Hepatocyte (in vitro differentiated cells): Measurements from ENCODE around the gene TRIM22. TPM values are rescaled to one million over a fixed set of nuclear protein-coding genes. Genes with fewer than 3 reads are reported as not detected.

ENCODE experiments used
- DNase-seq: peaks from one replicate; pipeline ENCODE4 v3.0.0-alpha.2; 2016; ENCODE audit warnings: low spot score
- H2AFZ ChIP-seq: fragments of 200-600 bp; sonication (generic); 2 replicates; pipeline ENCODE4 v1.6.0; 2016; ENCODE audit warnings: antibody characterized with exemption, mild to moderate bottlenecking
- H3K27ac ChIP-seq: fragments of 200-600 bp; sonication (generic); 2 replicates; pipeline ENCODE4 v1.5.1; 2016; ENCODE audit warnings: mild to moderate bottlenecking
- H3K27me3 ChIP-seq: fragments of 200-600 bp; sonication (generic); 2 replicates; pipeline ENCODE4 v1.6.1; 2016
- H3K36me3 ChIP-seq: fragments of 200-600 bp; sonication (generic); replicated peaks from 2 replicates; pipeline ENCODE4 v1.5.1; 2016; ENCODE audit warnings: low read depth; ENCODE audit not compliant: insufficient read depth
- H3K4me1 ChIP-seq: fragments of 200-600 bp; sonication (generic); 2 replicates; pipeline ENCODE4 v1.5.1; 2016; ENCODE audit warnings: mild to moderate bottlenecking, moderate library complexity; ENCODE audit not compliant: insufficient read depth
- H3K4me2 ChIP-seq: fragments of 200-600 bp; sonication (generic); 2 replicates; pipeline ENCODE4 v1.6.0; 2016
- H3K4me3 ChIP-seq: fragments of 200-600 bp; sonication (generic); 2 replicates; pipeline ENCODE4 v1.5.1; 2016; ENCODE audit warnings: mild to moderate bottlenecking
- H3K79me2 ChIP-seq: fragments of 200-600 bp; sonication (generic); 2 replicates; pipeline ENCODE4 v1.6.0; 2017; ENCODE audit warnings: mild to moderate bottlenecking
- H3K9me2 ChIP-seq: fragments of 200-600 bp; sonication (generic); replicated peaks from 2 replicates; pipeline ENCODE4 v1.6.0; 2017; ENCODE audit warnings: mild to moderate bottlenecking; ENCODE audit not compliant: insufficient read depth
- H3K9me3 ChIP-seq: fragments of 200-600 bp; sonication (generic); 2 replicates; pipeline ENCODE4 v1.5.1; 2016; ENCODE audit warnings: low read depth, mild to moderate bottlenecking
- H4K20me1 ChIP-seq: fragments of 200-600 bp; sonication (generic); 2 replicates; pipeline ENCODE4 v1.6.0; 2016; ENCODE audit warnings: mild to moderate bottlenecking; ENCODE audit not compliant: insufficient read depth, poor library complexity, severe bottlenecking
- CTCF ChIP-seq: fragments of 200-600 bp; sonication (generic); IDR thresholded peaks from 2 replicates; pipeline ENCODE4 v1.5.1; 2016; ENCODE audit warnings: antibody characterized with exemption, mild to moderate bottlenecking; ENCODE audit not compliant: poor library complexity
- EZH2 ChIP-seq: fragments of 200-600 bp; sonication (generic); IDR thresholded peaks from 2 replicates; pipeline ENCODE4 v1.6.1; 2016; ENCODE audit warnings: antibody characterized with exemption, mild to moderate bottlenecking, borderline replicate concordance
- EZH2phosphoT487 ChIP-seq: fragments of 200-600 bp; sonication (generic); IDR thresholded peaks from one replicate; pipeline ENCODE4 v1.6.1; 2018; ENCODE audit warnings: antibody characterized with exemption, mild to moderate bottlenecking, low read depth, moderate library complexity; ENCODE audit not compliant: unreplicated experiment, severe bottlenecking
- WGBS: methylation state at CpG from one replicate; pipeline ENCODE4 v1.1.6; 2016; ENCODE audit warnings: low lambda C conversion rate; ENCODE audit errors: missing lambda C conversion rate; 5-methylcytosine and 5-hydroxymethylcytosine counted together
- polyA plus RNA-seq: library from polyadenylated mRNA; unstranded; fragments of >200 nt; fragmentation: Nextera tagmentation; extraction: Ambion mirVana; gene quantifications from 2 replicates; pipeline ENCODE4 v1.2.1, GENCODE V29; 2016
- total RNA-seq: library from RNA; depleted of rRNA; stranded (reverse); fragments of >200 nt; gene quantifications from 2 replicates; pipeline ENCODE4 v1.2.3, GENCODE V29; 2014

The TRIM22 gene
- total and polyA plus RNA-seq, 2 experiments from 2014 or later = 9.3 to 15.4 TPM

GRCh38 chr11:5749836-5750235 lies 60.2 kb downstream of the TRIM22 start:
- Histone ChIP-seq H3K27me3 (no peaks in the 10 kb centered on the region), H3K4me2 (no peak overlapping the region), H3K27ac (no peak overlapping the region), H4K20me1 (no peaks in the 10 kb centered on the region), H3K9me3 (no peaks in the 10 kb centered on the region), H3K79me2 (no peaks in the 10 kb centered on the region), H3K36me3 (no peaks in the 10 kb centered on the region), H3K4me3 (no peak overlapping the region), H3K4me1 (no peaks in the 10 kb centered on the region), H2AFZ (no peak overlapping the region), H3K9me2 (no peaks in the 10 kb centered on the region)
- no peak for DNase-seq
- 88% methylated on average over 3 of the region's 3 CpGs for WGBS
- TF ChIP-seq CTCF (no peak), EZH2 (no peak), EZH2phosphoT487 (no peak)

GRCh38 chr11:5753943-5754342 lies 64.4 kb downstream of the TRIM22 start, which contains the start of gene OR52N4:
TSS of gene OR52N4 (plus strand) at chr11:5754243. CDS start at chr11:5754741, 498 bp downstream.
- H3K27me3 ChIP-seq = no peaks in the 10 kb centered on the region
- TF ChIP-seq CTCF (no peak), EZH2phosphoT487 (no peak), EZH2 (no peak)
- H3K4me2 ChIP-seq = no peak within 1 kb of the TSS
- H3K4me1 ChIP-seq = no peaks in the 10 kb centered on the region
- H3K9me2 ChIP-seq = no peaks in the 10 kb centered on the region
- no peak within 1 kb of the TSS for H2AFZ ChIP-seq
- no peak within 1 kb of the TSS for H3K27ac ChIP-seq
- H3K4me3 ChIP-seq = no peak within 1 kb of the TSS
- no peaks in the 10 kb centered on the region for H3K36me3 ChIP-seq
- 100% methylated on average over 1 of the region's 1 CpG for WGBS
- no peak for DNase-seq
- H3K79me2 ChIP-seq = no peaks in the 10 kb centered on the region
- H3K9me3 ChIP-seq = no peaks in the 10 kb centered on the region
- H4K20me1 ChIP-seq = no peaks in the 10 kb centered on the region

Other genes with a start within 250 kb of the TRIM22 start
- not detected in 2 replicates for gene OR51I1, start 248.3 kb upstream of the TRIM22 start, total RNA-seq
- gene OR51I1, start 248.3 kb upstream of the TRIM22 start, polyA plus RNA-seq = not detected in 2 replicates
- not detected in 2 replicates for gene OR51I2, start 240.5 kb upstream of the TRIM22 start, total RNA-seq
- not detected in 2 replicates for gene OR51I2, start 240.5 kb upstream of the TRIM22 start, polyA plus RNA-seq
- gene OR52D1, start 201.1 kb upstream of the TRIM22 start, total RNA-seq = not detected in 2 replicates
- gene OR52D1, start 201.1 kb upstream of the TRIM22 start, polyA plus RNA-seq = not detected in 2 replicates
- gene UBQLN3, start 179.8 kb upstream of the TRIM22 start, total RNA-seq = 0.50 TPM in 1 of 2 replicates, not detected in the other
- not detected in 2 replicates for gene UBQLN3, start 179.8 kb upstream of the TRIM22 start, polyA plus RNA-seq
- gene UBQLNL, start 173.1 kb upstream of the TRIM22 start, total RNA-seq = 0.53 and 0.76 TPM in 2 replicates
- gene UBQLNL, start 173.1 kb upstream of the TRIM22 start, polyA plus RNA-seq = 0.52 TPM in 1 of 2 replicates, not detected in the other
- gene OR52H1, start 141.2 kb upstream of the TRIM22 start, total RNA-seq = 0.28 TPM in 1 of 2 replicates, not detected in the other
- not detected in 2 replicates for gene OR52H1, start 141.2 kb upstream of the TRIM22 start, polyA plus RNA-seq
- gene OR52B6, start 108.9 kb upstream of the TRIM22 start, total RNA-seq = not detected in 2 replicates
- gene OR52B6, start 108.9 kb upstream of the TRIM22 start, polyA plus RNA-seq = not detected in 2 replicates
- 6.6 and 10.7 TPM in 2 replicates for gene TRIM6, start 93.2 kb upstream of the TRIM22 start, total RNA-seq
- 4.3 and 8.0 TPM in 2 replicates for gene TRIM6, start 93.2 kb upstream of the TRIM22 start, polyA plus RNA-seq
- gene TRIM34, start 64.8 kb upstream of the TRIM22 start, total RNA-seq = 10.5 and 14.6 TPM in 2 replicates
- 2.7 and 3.6 TPM in 2 replicates for gene TRIM34, start 64.8 kb upstream of the TRIM22 start, polyA plus RNA-seq
- 30.1 and 37.0 TPM in 2 replicates for gene TRIM5, start 4.7 kb upstream of the TRIM22 start, total RNA-seq
- 14.2 and 19.6 TPM in 2 replicates for gene TRIM5, start 4.7 kb upstream of the TRIM22 start, polyA plus RNA-seq
- not detected in 2 replicates for gene OR56B1, start 46.7 kb downstream of the TRIM22 start, total RNA-seq
- gene OR56B1, start 46.7 kb downstream of the TRIM22 start, polyA plus RNA-seq = not detected in 2 replicates
- gene OR52N4, start 64.5 kb downstream of the TRIM22 start, total RNA-seq = not detected in 2 replicates
- not detected in 2 replicates for gene OR52N4, start 64.5 kb downstream of the TRIM22 start, polyA plus RNA-seq
- gene OR52N5, start 93.6 kb downstream of the TRIM22 start, total RNA-seq = 0.16 TPM in 1 of 2 replicates, not detected in the other
- gene OR52N5, start 93.6 kb downstream of the TRIM22 start, polyA plus RNA-seq = not detected in 2 replicates
- not detected in 2 replicates for gene OR52N1, start 101.5 kb downstream of the TRIM22 start, total RNA-seq
- not detected in 2 replicates for gene OR52N1, start 101.5 kb downstream of the TRIM22 start, polyA plus RNA-seq
- not detected in 2 replicates for gene OR52N2, start 119.1 kb downstream of the TRIM22 start, total RNA-seq
- not detected in 2 replicates for gene OR52N2, start 119.1 kb downstream of the TRIM22 start, polyA plus RNA-seq
- not detected in 2 replicates for gene OR52E6, start 152.1 kb downstream of the TRIM22 start, total RNA-seq
- not detected in 2 replicates for gene OR52E6, start 152.1 kb downstream of the TRIM22 start, polyA plus RNA-seq
- gene OR52E8, start 167.9 kb downstream of the TRIM22 start, total RNA-seq = not detected in 2 replicates
- not detected in 2 replicates for gene OR52E8, start 167.9 kb downstream of the TRIM22 start, polyA plus RNA-seq
- gene OR52E4, start 190.8 kb downstream of the TRIM22 start, total RNA-seq = not detected in 2 replicates
- gene OR52E4, start 190.8 kb downstream of the TRIM22 start, polyA plus RNA-seq = not detected in 2 replicates
- not detected in 2 replicates for gene OR52E5, start 203.4 kb downstream of the TRIM22 start, total RNA-seq
- gene OR52E5, start 203.4 kb downstream of the TRIM22 start, polyA plus RNA-seq = not detected in 2 replicates